ENCODE measurements around the gene RGS10. TPM values are rescaled to one million over a fixed set of nuclear protein-coding genes. Genes with fewer than 3 reads are reported as not detected.
A peak's percentile ranks its signal among the peaks of the same experiment; 100 is the strongest.

The RGS10 gene
- total and polyA plus RNA-seq, 9 of the 15 experiments (the other 6 are each of a cell fraction or from before 2014, with no cell fraction given): 31.9 to 123 (median 62.1) TPM

DNA sequence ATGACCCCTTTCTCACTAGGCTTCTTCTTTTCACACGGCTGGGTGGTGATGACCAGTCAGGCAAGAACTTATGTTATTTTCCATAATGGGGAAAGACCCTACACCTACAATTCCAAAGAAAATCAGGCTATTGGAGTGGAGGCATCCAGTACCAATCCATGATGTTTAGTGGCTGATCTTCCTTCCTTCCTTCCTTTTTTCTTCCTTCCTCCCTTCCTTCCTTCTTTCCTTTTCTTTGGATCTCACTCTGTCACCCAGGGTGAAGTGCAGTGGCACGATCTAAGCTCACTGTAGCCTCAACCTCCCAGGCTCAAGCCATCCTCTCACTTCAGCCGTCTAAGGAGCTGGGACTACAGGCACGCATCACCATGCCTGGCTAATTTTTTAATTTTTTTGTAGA, 2.5 kb downstream of the RGS10 start:
- Histone ChIP-seq H3K9me1 (ENCODE audit: control insufficient read depth, insufficient read depth, low read length) (peaks cover 2% of the 10 kb centered on the region), H3K79me2 (ENCODE audit: control insufficient read depth, insufficient read depth, low read length) (peaks cover 74% of the 10 kb centered on the region), H3K4me3 (peak overlapping the region; percentile 4; the same call in 1 of the 2 replicates), H3K27ac (ENCODE audit: extremely low read depth, low read depth, low read length) (no peak overlapping the region), H3K4me1 (replicated peaks in 1 of 2; ENCODE audit: control insufficient read depth in 2 of 2, insufficient read depth in 2 of 2, low read length in 2 of 2) (peaks cover 20 to 59% of the 10 kb centered on the region in 2 experiments), H2AFZ (ENCODE audit: low read depth, low read length) (no peak overlapping the region), H3K36me3 (ENCODE audit: control insufficient read depth, insufficient read depth, low read length) (peaks cover 16% of the 10 kb centered on the region; the same call in 1 of the 3 replicates), H3K4me2 (ENCODE audit: insufficient read depth, low read length) (peak overlapping the region; percentile 54; the same call in 1 of the 2 replicates), H4K20me1 (replicated peaks; ENCODE audit: control insufficient read depth, insufficient read depth, low read length) (0 out of 2 replicates have a peak, but pooled peaks cover 5% of the 10 kb centered on the region), H3K9me3 (replicated peaks; ENCODE audit: control insufficient read depth, insufficient read depth, low read depth, low read length) (no peaks in the 10 kb centered on the region), H3K27me3 (ENCODE audit: control insufficient read depth in 2 of 2, insufficient read depth in 2 of 2, low read length in 2 of 2) (no peaks in the 10 kb centered on the region), H3K9ac (ENCODE audit: insufficient read depth in 1 of 2, low read depth in 2 of 2, low read length in 2 of 2) (peak overlapping the region in 1 of 2 experiments; percentile 28; a peak in 2 of 4 replicates)
- BruUV-seq (replicated peaks): no TSS peak
- ATAC-seq (no peak), FAIRE-seq (no peak), DNase-seq (ENCODE audit: extremely low read depth in 1 of 4, low spot score in 3 of 4) (no peak)
- CTCF ChIA-PET (ENCODE audit: low intra/inter-chr PET ratio): no interaction called here
- in situ Hi-C loops (cut with MboI): no loop called here
- 83% methylated on average over 1 of the region's 4 CpGs for WGBS (ENCODE audit: insufficient coverage, low coverage, missing lambda C conversion rate)
- TF ChIP-seq, protein P1, sequence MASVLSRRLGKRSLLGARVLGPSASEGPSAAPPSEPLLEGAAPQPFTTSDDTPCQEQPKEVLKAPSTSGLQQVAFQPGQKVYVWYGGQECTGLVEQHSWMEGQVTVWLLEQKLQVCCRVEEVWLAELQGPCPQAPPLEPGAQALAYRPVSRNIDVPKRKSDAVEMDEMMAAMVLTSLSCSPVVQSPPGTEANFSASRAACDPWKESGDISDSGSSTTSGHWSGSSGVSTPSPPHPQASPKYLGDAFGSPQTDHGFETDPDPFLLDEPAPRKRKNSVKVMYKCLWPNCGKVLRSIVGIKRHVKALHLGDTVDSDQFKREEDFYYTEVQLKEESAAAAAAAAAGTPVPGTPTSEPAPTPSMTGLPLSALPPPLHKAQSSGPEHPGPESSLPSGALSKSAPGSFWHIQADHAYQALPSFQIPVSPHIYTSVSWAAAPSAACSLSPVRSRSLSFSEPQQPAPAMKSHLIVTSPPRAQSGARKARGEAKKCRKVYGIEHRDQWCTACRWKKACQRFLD (CRISPR knock-in tag; IDR thresholded peaks at IDR 0.05): no peak
- TF ChIP-seq CAMTA2 (CRISPR knock-in tag; conservative IDR thresholded peaks at IDR 0.05): no peak
- 0 out of 2 replicates have a peak, but pooled peaks have one; percentile 21 for TF ChIP-seq ZNF263 (CRISPR knock-in tag; IDR thresholded peaks at IDR 0.05; ENCODE audit: borderline replicate concordance)
- TF ChIP-seq ZNF318 (IDR thresholded peaks at IDR 0.05; ENCODE audit: borderline replicate concordance in 1 of 2, low read depth in 1 of 2): no peak
- TF ChIP-seq ZNF561 (CRISPR knock-in tag; conservative IDR thresholded peaks at IDR 0.05): no peak
- intact Hi-C loops (cut with micrococcal nuclease): loop anchor here (5.0 to 10.0 kb wide), 4 partner anchors 43 to 333 kb away; partner anchors contain the start of genes BAG3 and GRK5
- POLR2A ChIA-PET: interaction anchor here (0.7 to 1.8 kb wide), 4 partner anchors 9 to 333 kb away, joined by 3 read pairs; partner anchors contain the start of gene GRK5
